NCI-H1105 (cell line): ENCODE data around the gene SMO.
"Not testable (repeated sequence)": the region's sequence is repeated elsewhere in the genome, so short reads cannot be mapped to it uniquely, and the experiment has no call there.

Experiments used
- DNase-seq: peaks from one replicate; lab custom pipeline; 2025; lab: John Stamatoyannopoulos, UW

Gene SMO

DNA sequence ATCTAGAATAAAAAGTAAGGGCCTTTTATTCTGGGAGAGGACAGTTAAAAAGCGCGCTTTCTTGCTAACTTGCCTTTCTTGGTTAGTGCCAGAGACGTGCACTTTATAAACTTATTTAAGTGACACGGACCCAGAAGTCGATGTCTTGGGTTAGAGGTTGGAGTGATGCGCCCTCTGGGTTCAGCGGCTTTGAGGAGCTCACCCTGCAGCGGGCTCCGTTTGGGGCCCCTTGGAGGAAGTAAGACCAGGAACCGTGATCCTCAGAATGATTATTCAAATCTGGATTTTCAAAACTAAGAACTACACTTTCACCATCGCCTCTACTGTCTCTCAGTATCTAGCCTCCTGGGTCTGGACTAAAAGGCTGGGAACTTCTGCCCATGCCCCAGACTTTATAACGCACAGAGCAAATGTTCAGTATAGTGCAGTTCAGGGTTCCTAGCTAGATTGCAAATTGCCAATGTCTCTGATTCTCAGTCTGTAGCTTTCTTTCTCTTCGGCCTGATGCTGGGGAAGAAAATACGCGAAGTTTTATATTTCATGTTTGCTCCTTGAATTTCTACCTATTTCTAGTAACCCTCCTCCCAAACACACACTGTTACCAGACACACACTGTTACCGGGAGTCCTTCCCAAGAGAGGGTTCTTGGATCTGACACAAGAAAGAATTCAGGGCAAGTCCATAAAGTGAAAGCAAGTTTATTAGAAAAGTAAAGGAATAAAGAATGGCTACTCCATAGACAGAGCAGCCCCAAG lies 18.6 kb upstream of the SMO start:
- no peak for DNase-seq

- no peak for DNase-seq
These were observed 17.9 kb upstream of the SMO start for GRCh38 chr7:129170441-129171021.

GRCh38 chr7:129173861-129174260 lies 14.6 kb upstream of the SMO start:
- not testable (repeated sequence) for DNase-seq

- DNase-seq = peak; percentile 33
These were observed 11.3 kb upstream of the SMO start for GRCh38 chr7:129176916-129177710.

DNA sequence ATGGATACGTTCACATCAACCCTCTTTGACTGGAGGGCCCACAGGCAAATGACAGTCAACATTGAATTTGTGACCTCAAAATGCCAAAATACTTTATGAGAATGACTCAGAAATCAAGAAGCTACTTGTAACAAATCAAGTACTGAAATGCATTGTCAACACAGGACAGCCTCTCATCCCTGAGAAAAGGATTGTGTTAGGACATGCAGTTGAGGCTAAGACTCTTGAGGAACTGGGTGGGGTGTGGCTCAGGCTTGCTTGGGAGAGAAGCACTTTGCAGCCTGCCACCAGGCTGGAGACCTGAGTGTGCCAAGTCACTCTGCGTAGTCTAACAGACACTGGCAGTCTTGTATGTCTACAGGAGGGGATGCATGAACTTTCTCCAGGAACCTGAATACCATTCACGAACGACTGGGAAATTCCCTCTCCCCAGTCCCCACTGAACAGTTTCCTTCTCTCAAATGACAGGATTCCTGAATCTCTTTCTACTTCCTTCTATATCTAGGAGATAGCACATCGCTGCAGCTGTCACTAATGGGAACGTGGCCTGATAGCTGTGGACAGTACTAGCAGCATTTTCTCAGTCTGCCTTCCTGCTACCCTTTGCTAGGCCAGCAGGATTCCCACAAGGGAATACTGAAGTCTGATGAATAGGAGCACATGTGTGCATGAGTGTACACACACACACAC lies 3.3 kb upstream of the SMO start:
- no peak for DNase-seq

DNA sequence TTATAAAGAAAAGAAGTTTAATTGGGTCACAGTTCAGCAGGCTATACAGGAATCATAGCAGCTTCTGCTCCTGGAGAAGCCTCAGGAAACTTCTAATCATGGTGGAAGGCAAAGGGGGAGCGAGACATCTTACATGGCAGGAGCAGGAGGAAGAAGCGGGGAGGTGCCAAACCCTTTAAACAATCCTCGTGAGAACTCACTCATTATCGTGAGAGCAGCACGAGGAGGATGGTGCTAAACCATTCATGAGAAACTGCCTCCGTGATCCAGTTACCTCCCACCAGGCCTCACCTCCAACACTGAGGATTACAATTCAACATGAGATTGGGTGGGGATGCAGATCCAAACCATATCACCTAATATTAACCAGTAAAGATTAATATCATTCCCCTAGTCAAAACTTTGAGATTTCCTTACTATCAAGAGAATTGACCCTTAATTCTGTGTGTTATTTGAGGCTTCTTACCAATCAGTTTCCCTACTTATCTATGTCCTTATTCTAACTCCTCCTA lies 1.6 kb upstream of the SMO start:
- no peak for DNase-seq

- DNase-seq = no peak
These were observed 607 bp upstream of the SMO start for GRCh38 chr7:129187681-129188371.

DNA sequence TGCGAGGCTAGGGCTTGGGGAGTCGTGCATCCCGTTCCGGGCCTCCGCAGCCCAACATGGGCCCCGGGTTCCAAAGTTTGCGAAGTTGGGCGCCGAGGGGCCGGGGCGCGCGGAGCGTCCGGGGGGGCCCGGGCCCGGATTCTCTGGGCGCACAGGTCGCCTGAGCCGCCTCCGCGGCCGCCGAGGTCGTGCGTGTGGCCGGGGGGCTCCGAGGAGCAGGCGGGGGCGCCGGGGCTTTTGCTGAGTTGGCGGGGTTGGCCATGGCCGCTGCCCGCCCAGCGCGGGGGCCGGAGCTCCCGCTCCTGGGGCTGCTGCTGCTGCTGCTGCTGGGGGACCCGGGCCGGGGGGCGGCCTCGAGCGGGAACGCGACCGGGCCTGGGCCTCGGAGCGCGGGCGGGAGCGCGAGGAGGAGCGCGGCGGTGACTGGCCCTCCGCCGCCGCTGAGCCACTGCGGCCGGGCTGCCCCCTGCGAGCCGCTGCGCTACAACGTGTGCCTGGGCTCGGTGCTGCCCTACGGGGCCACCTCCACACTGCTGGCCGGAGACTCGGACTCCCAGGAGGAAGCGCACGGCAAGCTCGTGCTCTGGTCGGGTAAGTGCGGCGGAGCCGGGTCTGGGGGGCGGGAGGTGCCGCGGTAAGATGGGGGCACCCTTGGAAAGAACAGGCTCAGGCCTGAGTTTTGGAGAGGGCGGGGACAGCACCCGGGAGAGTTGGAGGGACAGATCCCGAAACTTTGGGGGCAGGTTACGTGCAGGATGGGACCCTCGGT lies 643 bp downstream of the SMO start:
- DNase-seq = no peak

- no peak for DNase-seq
These were observed 1.4 kb downstream of the SMO start for GRCh38 chr7:129189661-129190310.

DNA sequence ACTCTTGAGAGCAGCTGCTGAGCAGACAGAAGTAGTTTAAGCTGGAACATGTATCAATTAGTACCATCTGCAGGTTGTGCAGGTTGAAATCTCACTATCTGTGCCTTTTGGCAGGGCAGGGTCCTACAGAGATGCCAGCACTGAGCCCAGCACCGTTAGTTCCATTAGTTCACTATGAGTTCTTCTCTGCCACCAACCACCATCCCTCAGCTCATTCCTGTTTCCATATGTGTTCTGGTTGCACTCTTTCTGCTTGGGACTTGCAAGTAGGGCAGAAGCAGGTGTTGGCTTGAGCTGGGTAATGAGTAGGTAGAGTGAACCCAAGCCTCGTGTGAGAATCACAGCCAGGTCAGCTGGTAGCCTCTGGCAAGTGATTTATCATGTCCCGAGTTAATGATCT lies 2.8 kb downstream of the SMO start:
- DNase-seq = no peak

GRCh38 chr7:129193892-129194291 lies 5.5 kb downstream of the SMO start:
- DNase-seq = no peak

DNA sequence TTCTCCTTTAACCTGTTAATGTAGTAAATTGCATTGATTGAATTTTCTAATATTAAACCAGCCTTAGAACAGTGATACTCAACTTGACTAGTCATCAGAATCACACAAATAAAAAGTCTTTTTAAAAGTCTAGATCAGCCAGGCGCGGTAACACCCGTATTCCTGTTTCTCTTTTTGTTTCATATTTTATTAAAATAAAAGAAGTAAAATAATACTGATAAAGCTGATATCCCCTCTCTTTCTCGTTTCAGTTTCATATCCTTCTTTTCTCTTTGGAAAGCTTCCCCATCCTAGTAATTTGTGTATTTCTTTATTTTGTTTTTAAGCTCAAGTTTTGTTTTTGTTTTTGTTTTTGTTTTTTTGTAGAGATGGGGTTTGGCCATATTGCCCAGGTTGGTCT lies 9.3 kb downstream of the SMO start:
- DNase-seq = no peak

- DNase-seq = no peak
These were observed 11.0 kb downstream of the SMO start for GRCh38 chr7:129199406-129199805.

GRCh38 chr7:129202058-129202777 lies 13.8 kb downstream of the SMO start:
- DNase-seq = no peak

GRCh38 chr7:129203050-129203741 lies 14.8 kb downstream of the SMO start:
- no peak for DNase-seq

- no peak for DNase-seq
These were observed 16.8 kb downstream of the SMO start for GRCh38 chr7:129205126-129205818.

- DNase-seq = no peak
These were observed 17.8 kb downstream of the SMO start for GRCh38 chr7:129205987-129206785.

DNA sequence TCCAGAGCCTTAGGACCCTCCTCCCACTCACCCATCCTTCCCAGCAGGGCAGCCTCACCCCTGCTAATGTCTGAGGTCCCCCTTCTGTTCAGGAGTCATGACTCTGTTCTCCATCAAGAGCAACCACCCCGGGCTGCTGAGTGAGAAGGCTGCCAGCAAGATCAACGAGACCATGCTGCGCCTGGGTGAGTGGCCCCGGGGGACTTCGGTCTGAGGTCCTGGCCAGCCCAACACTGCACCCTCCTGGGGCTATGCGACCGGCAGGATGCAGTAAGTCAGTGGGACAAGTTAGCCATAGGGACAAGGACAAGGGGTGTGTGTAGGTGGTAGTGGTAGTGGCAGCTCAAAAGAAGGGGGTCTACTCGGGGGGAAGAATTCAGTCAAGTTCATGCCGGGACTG lies 20.2 kb downstream of the SMO start:
- DNase-seq = no peak
